ENCODE data around the gene SPDYE4. TPM values are rescaled to one million over a fixed set of nuclear protein-coding genes. Genes with fewer than 3 reads are reported as not detected.

The SPDYE4 gene
- total and polyA plus RNA-seq, 4 donors = not detected

DNA sequence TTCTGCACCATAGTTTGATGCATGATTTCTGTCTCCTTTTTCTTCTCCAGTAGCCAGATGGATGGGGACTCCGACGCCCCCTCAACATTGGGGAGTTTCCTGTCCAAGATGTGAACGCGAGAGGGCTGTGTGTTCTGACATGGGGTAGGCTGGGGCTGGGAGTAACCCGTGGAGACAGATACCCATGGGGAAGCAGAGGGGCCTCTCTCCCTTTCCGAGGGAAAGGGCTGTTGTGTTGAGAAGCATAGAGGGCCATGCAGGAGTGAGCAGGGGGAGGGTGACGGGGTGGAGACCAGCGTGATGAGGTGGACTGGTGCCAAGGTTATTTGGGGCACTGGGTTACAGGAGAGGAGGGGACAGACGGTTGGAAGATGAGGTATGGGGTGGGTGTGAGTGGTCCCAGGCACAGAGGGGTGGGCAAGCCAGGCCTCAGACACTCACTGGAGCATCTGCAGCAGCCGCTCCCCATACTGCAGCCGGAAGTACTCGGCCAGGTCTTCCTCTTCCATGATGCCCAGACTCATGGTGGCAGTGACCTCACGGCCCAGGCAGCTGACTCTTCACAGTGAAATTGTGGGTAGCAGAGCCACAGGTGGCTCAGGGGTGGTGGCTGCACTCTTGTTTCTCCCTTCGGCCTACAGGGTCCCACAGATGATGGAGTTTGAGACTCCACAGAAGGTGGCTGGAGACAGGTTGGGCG lies 14.1 kb downstream of the SPDYE4 start:
- no peak for DNase-seq
- TF ChIP-seq, protein P1, sequence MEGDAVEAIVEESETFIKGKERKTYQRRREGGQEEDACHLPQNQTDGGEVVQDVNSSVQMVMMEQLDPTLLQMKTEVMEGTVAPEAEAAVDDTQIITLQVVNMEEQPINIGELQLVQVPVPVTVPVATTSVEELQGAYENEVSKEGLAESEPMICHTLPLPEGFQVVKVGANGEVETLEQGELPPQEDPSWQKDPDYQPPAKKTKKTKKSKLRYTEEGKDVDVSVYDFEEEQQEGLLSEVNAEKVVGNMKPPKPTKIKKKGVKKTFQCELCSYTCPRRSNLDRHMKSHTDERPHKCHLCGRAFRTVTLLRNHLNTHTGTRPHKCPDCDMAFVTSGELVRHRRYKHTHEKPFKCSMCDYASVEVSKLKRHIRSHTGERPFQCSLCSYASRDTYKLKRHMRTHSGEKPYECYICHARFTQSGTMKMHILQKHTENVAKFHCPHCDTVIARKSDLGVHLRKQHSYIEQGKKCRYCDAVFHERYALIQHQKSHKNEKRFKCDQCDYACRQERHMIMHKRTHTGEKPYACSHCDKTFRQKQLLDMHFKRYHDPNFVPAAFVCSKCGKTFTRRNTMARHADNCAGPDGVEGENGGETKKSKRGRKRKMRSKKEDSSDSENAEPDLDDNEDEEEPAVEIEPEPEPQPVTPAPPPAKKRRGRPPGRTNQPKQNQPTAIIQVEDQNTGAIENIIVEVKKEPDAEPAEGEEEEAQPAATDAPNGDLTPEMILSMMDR (IDR thresholded peaks at IDR 0.05; ENCODE audit: control extremely low read depth, extremely low read depth) = no peak
- Histone ChIP-seq H3K4me3 (no peak overlapping the region), H3K36me3 (ENCODE audit: control insufficient read depth in 4 of 4, insufficient read depth in 4 of 4, low read length in 4 of 4) (no peaks in the 10 kb centered on the region), H3K27ac (ENCODE audit: low read depth in 1 of 2, low read length in 1 of 2) (no peak overlapping the region), H3K4me1 (ENCODE audit: control insufficient read depth in 5 of 5, insufficient read depth in 5 of 5, low read length in 5 of 5) (peaks cover 0 to 12% (median 3%) of the 10 kb centered on the region in 5 donors), H3K27me3 (ENCODE audit: control insufficient read depth in 3 of 3, insufficient read depth in 3 of 3, low read length in 2 of 3) (peaks cover 0 to 13% (median 0%) of the 10 kb centered on the region in 3 donors), H3K9me3 (ENCODE audit: control insufficient read depth in 4 of 4, insufficient read depth in 3 of 4, low read length in 3 of 4) (no peaks in the 10 kb centered on the region), H3K9ac (ENCODE audit: insufficient read depth in 1 of 2, low read length in 2 of 2) (no peak overlapping the region)
- ATAC-seq (ENCODE audit: insufficient read depth, low FRiP score) = no peak
- 62 to 71% methylated on average over 15 of the region's 15 CpGs for WGBS, 2 donors

- 52 to 65% methylated on average over 8 of the region's 8 CpGs for WGBS, 2 donors
- Histone ChIP-seq H3K36me3 (ENCODE audit: control insufficient read depth in 4 of 4, insufficient read depth in 4 of 4, low read length in 4 of 4) (no peaks in the 10 kb centered on the region), H3K9me3 (ENCODE audit: control insufficient read depth in 4 of 4, insufficient read depth in 3 of 4, low read length in 3 of 4) (no peaks in the 10 kb centered on the region), H3K9ac (ENCODE audit: insufficient read depth in 1 of 2, low read length in 2 of 2) (no peak overlapping the region), H3K27me3 (ENCODE audit: control insufficient read depth in 3 of 3, insufficient read depth in 3 of 3, low read length in 2 of 3) (peaks cover 0 to 5% (median 0%) of the 10 kb centered on the region in 3 donors), H3K4me1 (ENCODE audit: control insufficient read depth in 5 of 5, insufficient read depth in 5 of 5, low read length in 5 of 5) (peaks cover 0 to 14% (median 3%) of the 10 kb centered on the region in 5 donors), H3K4me3 (no peak overlapping the region), H3K27ac (ENCODE audit: low read depth in 1 of 2, low read length in 1 of 2) (no peak overlapping the region)
- ATAC-seq (ENCODE audit: insufficient read depth, low FRiP score) = no peak
- TF ChIP-seq, protein P1 (IDR thresholded peaks at IDR 0.05; ENCODE audit: control extremely low read depth, extremely low read depth) = no peak
- DNase-seq = peak in 1 of 3 donors; percentile 56
Measured at GRCh38 chr17:8742819-8743218, 15.5 kb downstream of the SPDYE4 start.

DNA sequence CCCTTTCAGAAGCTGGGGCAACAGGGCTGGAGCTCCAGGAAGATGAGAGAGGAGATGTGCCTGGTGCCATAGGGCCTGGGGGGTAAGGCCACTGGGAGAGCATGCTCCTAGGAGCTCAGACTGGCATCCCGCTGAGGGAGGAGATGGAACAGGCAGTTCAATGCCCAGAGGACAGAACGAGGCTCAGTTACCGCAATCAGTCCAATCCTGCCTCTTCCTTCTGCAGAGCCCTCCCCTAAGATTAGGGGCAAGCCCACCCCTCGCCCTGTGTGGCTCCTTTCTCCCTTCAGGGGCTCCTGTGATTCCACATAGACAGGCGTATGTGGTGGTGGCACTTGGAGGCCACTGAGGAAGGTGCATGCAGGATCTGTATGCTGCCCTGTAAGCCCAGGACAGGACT lies 16.1 kb downstream of the SPDYE4 start:
- 91 to 95% methylated on average over 5 of the region's 5 CpGs for WGBS, 2 donors
- no peak overlapping the region for H3K9ac ChIP-seq (ENCODE audit: insufficient read depth in 1 of 2, low read length in 2 of 2)
- H3K27me3 ChIP-seq (ENCODE audit: control insufficient read depth in 3 of 3, insufficient read depth in 3 of 3, low read length in 2 of 3) = peaks cover 0 to 5% (median 0%) of the 10 kb centered on the region in 3 donors
- DNase-seq = no peak
- TF ChIP-seq, protein P1 (IDR thresholded peaks at IDR 0.05; ENCODE audit: control extremely low read depth, extremely low read depth) = no peak
- H3K27ac ChIP-seq (ENCODE audit: low read depth in 1 of 2, low read length in 1 of 2) = no peak overlapping the region
- no peak for ATAC-seq (ENCODE audit: insufficient read depth, low FRiP score)
- H3K36me3 ChIP-seq (ENCODE audit: control insufficient read depth in 4 of 4, insufficient read depth in 4 of 4, low read length in 4 of 4) = no peaks in the 10 kb centered on the region
- H3K9me3 ChIP-seq (ENCODE audit: control insufficient read depth in 4 of 4, insufficient read depth in 3 of 4, low read length in 3 of 4) = no peaks in the 10 kb centered on the region
- H3K4me1 ChIP-seq (ENCODE audit: control insufficient read depth in 5 of 5, insufficient read depth in 5 of 5, low read length in 5 of 5) = peaks cover 0 to 14% (median 3%) of the 10 kb centered on the region in 5 donors
- H3K4me3 ChIP-seq = no peak overlapping the region
